Measurements from ENCODE around the gene ZNF180.
"Not testable (repeated sequence)": the region's sequence is repeated elsewhere in the genome, so short reads cannot be mapped to it uniquely, and the experiment has no call there.

ZNF180 gene

DNA sequence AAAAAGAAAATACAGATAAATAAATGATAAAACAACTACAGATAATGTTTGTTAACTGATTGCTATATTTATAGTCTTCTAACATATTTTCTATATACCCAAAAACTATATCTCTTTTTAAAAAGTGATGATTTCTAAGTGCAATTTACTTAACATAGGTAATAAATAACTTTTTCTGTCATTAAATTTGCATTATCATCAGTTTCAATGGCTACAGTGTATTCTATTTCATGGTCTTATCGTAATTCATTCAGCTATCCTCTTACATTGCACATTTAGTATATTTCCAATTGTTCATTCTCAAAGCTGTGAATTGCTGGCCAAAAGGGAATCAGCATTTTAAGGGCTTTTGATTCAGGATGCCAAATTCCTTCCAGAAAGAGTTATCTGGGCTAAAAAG is 3.6 kb downstream of the ZNF180 start:
- DNase-seq = no peak

DNA sequence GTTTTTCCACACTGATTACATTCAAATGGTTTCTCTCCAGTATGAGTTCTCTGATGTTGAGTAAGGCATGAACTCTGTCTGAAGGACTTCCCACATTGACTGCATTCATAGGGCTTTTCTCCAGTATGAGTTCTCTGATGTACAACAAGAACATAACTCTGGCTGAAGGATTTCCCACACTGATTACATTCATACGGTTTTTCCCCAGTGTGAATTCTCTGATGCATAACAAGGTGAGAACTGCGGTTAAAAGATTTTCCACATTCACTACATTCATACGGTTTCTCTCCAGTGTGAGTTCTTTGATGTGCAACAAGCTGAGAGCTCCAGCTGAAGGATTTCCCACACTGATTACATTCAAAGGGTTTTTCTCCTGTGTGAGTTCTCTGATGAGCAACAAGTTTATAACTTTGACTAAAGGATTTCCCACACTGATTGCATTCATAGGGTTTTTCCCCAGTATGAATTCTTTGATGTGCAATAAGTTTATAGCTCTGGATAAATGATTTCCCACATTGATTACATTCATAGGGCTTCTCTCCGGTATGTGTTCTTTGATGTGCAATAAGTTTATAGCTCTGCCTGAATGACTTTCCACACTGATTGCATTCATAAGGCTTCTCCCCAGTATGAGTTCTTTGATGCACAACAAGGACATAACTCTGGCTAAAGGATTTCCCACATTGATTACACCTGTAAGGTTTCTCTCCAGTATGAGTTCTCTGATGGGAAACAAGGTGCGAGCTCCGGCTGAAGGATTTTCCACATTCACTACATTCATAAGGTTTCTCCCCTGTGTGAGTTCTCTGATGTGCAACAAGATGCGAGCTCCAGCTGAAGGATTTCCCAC is 23.5 kb downstream of the ZNF180 start:
- no peak for DNase-seq

DNA sequence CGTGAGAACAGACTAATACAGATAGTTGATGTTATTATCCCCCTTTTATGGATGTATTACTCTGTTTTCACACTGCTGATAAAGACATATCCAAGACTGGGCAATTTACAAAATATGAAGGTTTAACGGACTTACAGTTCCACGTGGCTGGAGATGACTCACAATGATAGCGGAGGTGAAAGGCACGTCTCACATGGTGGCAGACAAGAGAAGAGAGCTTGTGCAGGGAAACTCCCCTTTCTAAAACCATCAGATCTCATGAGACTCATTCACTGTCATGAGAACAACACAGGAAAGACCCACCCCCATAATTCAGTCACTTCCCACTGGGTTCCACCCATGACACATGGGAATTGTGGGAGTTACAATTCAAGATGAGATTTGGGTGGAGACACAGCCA is 31.6 kb downstream of the ZNF180 start:
- not testable (repeated sequence) for DNase-seq

DNA sequence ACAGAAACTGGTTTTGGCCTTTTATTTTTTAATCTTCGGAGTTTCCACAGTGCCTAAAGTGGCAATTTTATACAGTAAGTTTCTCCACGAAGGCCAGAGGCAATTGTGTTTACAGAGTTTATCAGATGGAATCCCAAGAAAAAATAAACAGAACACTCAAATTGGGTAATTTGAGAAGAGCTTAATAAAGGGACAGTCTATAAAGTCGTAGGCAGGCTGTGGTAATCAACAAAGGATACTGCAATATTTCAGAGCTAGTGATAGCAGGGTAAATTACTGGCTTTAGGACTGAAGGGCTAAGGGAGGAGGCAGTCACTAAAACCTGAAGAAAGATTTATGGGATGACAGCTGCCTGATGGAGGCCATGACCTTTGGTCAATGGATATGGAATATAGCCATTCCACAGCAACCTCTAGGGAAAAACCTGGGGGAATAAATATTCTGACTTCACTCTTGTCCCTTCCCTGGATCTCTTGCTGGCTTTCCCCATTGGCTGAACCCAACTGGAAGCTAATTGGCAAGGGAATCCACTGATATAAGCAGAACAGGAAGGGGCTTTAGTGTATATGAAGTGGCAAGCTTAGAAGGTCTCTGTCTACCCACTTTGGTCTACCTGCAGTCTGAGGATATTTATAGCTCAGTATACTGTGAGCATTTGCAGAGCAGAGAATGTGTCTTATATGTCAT is 37.6 kb downstream of the ZNF180 start:
- DNase-seq = not testable (repeated sequence)

DNA sequence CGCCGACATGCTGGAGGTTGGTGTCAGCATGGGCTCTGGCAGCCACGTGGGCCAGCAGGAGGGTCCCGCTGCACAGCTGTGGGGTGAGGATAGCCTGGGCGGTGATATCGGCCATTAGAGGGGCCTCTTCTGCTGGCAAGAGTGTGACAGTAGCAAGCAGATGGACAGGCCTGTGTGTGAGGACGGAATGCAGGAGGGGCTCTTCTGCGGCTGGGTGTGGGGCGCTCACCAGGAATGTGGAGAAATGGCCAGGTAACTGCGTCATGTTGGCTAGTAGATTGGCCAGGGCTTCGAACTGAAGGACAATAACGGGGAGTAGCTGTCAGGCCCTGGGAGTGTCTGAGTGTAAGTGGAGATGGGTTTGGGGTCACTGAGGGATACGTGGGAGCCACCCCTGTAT is 44.3 kb downstream of the ZNF180 start:
- not testable (repeated sequence) for DNase-seq

DNA sequence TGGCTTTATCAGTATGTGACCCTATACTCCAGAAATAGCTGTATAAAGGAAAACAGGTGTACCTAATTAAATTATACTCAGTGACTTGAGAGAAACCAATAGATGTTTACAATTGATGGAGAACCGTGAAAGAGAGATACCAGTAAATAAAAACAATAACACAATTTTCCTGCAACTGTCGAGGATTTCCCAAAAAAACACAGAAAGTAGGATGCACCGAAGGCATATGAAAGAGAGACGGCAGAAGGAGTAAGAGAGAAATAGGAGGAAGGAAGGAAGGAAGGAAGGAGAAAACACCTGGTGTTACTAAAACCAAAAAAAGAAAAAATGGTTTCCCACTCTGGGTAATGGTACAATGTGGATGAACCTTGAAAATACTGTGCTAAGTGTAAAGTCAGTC is 45.2 kb downstream of the ZNF180 start:
- no peak for DNase-seq

DNA sequence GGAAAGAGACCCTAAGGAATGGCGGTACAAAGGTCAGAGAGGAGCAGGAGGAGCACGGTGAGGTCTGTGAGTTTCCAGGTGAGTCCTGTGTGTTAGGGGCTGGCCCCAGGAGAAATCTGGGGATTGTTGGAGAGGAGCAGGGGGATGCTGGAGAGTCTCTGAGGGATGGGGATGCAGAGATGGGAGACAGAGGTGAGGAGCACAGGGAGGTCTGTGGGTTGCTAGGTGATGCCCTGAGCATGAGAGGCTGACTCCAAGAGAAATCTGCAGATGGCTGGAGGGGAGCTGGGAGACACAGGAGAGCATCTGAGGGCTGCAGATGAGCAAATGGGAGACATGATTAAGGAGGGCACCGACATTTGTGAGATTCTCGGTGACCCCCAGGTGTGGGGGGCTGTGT is 48.0 kb downstream of the ZNF180 start:
- no peak for DNase-seq

DNA sequence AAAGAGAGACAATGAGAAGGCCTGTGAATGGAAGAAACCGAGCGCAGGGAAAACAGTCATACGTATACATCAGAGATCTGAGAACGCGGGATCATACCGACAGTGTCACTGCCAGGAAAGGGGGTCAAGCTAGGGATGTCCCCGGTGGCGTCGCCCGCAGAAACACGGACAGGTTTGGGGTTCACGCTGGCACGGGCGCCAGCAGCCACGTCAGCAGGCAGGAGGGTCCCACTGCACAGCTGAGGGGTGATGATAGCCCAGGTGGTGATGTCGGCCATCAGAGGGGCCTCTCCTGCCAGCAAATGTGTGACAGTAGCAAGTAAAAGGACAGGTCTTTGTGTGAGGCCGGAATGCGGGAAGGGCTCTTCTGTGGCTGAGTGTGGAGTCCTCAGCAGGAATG is 48.6 kb downstream of the ZNF180 start:
- DNase-seq = no peak

DNA sequence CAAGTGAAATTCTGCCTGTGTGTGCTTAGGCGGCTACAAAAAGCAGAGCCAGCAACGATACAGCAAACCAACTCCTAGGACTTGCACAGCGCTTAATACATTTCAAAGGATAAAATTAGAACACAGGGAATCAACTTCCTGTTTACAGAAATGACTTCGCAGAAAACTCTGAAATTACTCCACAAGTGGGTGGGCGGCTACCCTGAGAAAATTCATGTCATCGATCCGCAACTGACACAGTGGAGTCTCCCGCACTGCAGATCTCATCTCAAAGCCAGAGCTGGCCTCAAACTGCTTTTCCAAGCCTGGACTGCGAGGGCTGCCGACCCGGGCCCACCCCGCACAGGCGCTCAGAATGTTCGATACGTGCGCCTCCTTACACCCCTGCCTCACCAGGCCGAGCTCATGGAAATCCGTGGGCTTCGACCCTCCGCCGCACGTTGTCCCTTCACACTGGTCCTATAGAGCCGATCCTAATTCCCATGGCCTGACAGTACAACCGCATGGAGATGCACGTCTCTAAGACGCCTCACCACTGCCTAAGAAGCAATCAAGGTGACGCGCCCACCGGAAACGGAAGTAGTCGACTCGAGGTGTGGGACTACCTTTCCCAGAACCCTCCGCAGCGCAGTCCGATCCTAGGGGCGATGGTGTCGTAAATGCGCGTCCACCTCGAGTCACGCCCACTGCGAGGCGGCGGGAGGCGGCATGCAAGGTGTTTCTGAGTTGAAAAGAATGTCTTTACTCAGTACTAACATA is 52.2 kb downstream of the ZNF180 start, which contains the start of gene ZNF229:
TSS of gene ZNF229 (minus strand) at position 557 of the 759 bp plus-strand sequence. CDS start 5,625 bp downstream, outside the sequence.
- DNase-seq = peak; percentile 80

DNA sequence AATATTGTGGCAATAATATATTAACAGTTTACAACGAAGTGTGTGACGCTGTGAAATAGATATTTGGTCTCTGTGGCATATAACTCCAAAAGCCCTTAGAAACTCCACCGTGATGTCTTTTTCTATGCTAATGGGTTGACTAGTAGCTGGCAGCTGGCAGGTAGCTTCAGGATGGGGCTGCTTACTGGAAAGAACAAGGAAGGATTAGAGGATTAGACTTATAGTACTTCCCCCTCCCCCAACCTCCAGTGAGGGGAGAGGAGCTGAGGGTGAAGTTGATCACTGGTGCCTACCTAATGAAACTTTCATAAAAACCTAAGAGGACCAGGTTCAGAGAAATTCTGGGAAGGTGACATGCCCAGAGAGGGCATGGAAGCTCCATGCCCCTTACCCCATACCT is 61.9 kb downstream of the ZNF180 start:
- DNase-seq = no peak

DNA sequence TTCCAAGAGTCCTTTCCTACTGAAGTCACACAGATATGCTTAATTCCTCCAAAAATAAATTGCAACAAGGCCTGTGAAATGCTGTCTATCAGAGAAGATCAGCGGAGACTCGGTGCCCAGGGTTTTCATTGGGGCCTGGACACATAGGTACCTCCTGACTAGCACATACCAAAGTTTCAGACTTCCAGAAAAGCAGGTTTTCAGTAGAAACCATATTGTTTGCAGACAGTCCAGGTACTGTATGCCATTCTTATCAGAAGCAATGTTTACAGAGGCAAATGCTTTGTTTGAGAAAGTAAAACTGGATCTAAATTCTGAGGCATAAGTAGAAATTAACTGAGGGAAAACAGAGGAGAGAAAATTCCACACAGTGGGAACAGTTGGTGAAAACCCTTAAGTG is 64.9 kb downstream of the ZNF180 start:
- no peak for DNase-seq

DNA sequence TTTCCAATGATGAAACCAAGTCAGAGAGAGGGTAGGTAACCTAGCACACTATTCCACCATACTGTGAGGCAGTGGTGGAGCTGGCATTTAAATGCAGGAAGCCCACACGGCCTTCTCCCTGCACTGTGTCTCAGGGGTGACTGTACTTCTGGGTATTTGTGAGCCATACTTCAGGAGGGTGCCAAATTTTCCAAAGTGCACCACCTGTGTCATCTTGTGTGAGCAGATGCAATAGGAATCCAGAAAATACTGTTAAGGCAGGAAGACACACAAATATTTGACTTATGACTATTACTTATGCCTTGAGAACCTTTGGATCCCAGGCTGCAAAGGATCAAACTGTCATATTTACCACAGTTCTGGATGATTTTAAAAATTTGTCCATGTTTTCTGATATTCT is 69.4 kb downstream of the ZNF180 start:
- no peak for DNase-seq
